Cardiac muscle cell (in vitro differentiated cells and primary cell): Measurements from ENCODE around the gene LINC00305. TPM values are rescaled to one million over a fixed set of nuclear protein-coding genes. Genes with fewer than 3 reads are reported as not detected.
A peak's percentile ranks its signal among the peaks of the same experiment; 100 is the strongest.

Source experiments
- DNase-seq, 2 donors: peaks; one replicate each; pipeline versions ENCODE4 v3.0.0 to v3.0.0-alpha.2; 2010 to 2017; ENCODE audit warnings: low read depth in 1 of 2, low spot score in 1 of 2
- H3K27ac ChIP-seq: fragments of 200-600 bp; sonication (generic); 2 replicates; pipeline ENCODE4 v1.5.1; 2016
- H3K27me3 ChIP-seq: fragments of 200-600 bp; sonication (generic); 2 replicates; pipeline ENCODE4 v1.6.0; 2016; ENCODE audit warnings: control low read depth
- H3K36me3 ChIP-seq: fragments of 200-600 bp; sonication (generic); 2 replicates; pipeline ENCODE4 v1.5.1; 2016; ENCODE audit warnings: control low read depth
- H3K4me1 ChIP-seq: fragments of 200-600 bp; sonication (generic); 2 replicates; pipeline ENCODE4 v1.8.1; 2017; ENCODE audit warnings: low read depth, mild to moderate bottlenecking, mixed run types
- H3K4me3 ChIP-seq: fragments of 200-600 bp; sonication (generic); 2 replicates; pipeline ENCODE4 v1.5.1; 2016; ENCODE audit warnings: mild to moderate bottlenecking
- H3K9me3 ChIP-seq: fragments of 200-600 bp; sonication (generic); 2 replicates; pipeline ENCODE4 v1.5.1; 2017; ENCODE audit warnings: low read depth, mild to moderate bottlenecking, control low read depth
- polyA plus RNA-seq: library from polyadenylated mRNA; unstranded; fragments of >200 nt; fragmentation: Nextera tagmentation; extraction: Ambion mirVana; gene quantifications from 2 replicates; pipeline ENCODE4 v1.2.1, GENCODE V29; 2016
- total RNA-seq: library from RNA; depleted of rRNA; stranded (reverse); fragments of >200 nt; gene quantifications from 2 replicates; pipeline ENCODE4 v1.2.3, GENCODE V29; 2016
- TF ChIP-seq, protein P1 (sequence below): IDR thresholded peaks from 2 replicates; pipeline ENCODE4 v1.5.1; 2012; ENCODE audit warnings: low read depth, mild to moderate bottlenecking, low read length

Gene LINC00305
- total and polyA plus RNA-seq, 2 experiments from 2014 or later: 2.3 TPM; not detected in 1

GRCh38 chr18:64118406-64118805 is 30.5 kb downstream of the LINC00305 start:
- H3K4me1 ChIP-seq: peaks cover 6% of the 10 kb centered on the region
- H3K27me3 ChIP-seq: no peaks in the 10 kb centered on the region
- H3K9me3 ChIP-seq: no peaks in the 10 kb centered on the region
- no peak overlapping the region for H3K4me3 ChIP-seq
- no peaks in the 10 kb centered on the region for H3K36me3 ChIP-seq
- H3K27ac ChIP-seq: no peak overlapping the region
- TF ChIP-seq, protein P1, sequence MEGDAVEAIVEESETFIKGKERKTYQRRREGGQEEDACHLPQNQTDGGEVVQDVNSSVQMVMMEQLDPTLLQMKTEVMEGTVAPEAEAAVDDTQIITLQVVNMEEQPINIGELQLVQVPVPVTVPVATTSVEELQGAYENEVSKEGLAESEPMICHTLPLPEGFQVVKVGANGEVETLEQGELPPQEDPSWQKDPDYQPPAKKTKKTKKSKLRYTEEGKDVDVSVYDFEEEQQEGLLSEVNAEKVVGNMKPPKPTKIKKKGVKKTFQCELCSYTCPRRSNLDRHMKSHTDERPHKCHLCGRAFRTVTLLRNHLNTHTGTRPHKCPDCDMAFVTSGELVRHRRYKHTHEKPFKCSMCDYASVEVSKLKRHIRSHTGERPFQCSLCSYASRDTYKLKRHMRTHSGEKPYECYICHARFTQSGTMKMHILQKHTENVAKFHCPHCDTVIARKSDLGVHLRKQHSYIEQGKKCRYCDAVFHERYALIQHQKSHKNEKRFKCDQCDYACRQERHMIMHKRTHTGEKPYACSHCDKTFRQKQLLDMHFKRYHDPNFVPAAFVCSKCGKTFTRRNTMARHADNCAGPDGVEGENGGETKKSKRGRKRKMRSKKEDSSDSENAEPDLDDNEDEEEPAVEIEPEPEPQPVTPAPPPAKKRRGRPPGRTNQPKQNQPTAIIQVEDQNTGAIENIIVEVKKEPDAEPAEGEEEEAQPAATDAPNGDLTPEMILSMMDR: no peak
- no peak for DNase-seq

DNA sequence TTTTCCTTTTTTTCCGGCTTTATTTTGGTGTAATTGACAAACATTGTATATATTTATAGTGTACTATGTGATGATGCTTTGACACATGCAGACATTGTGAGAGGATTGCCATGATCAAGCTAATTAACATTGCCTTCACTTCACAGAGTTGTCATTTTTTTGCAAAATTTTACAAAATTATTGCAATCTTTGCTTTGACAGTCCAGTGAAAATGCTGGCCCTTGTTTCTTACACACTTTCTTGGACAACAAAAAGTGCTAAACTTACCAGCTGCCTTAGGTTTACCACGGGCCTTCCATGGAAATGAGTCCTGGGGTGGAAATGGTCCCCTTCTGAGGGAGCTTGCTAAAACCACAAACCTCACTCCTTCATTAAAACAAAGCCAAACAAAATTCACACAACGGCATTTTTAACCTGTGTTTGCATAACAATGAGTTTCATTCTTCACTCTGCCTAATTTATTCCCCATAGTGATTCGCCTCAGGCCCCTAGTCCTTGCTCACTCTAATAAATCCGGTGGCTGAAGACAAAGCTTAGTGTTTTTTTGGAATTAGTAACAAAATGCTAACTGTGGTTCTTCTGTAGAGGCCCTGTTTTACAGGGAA is 32.2 kb downstream of the LINC00305 start:
- no peaks in the 10 kb centered on the region for H3K27me3 ChIP-seq
- peaks cover 6% of the 10 kb centered on the region for H3K4me1 ChIP-seq
- no peak for DNase-seq
- TF ChIP-seq, protein P1: no peak
- H3K27ac ChIP-seq: no peak overlapping the region
- H3K36me3 ChIP-seq: no peaks in the 10 kb centered on the region
- no peaks in the 10 kb centered on the region for H3K9me3 ChIP-seq
- H3K4me3 ChIP-seq: no peak overlapping the region

DNA sequence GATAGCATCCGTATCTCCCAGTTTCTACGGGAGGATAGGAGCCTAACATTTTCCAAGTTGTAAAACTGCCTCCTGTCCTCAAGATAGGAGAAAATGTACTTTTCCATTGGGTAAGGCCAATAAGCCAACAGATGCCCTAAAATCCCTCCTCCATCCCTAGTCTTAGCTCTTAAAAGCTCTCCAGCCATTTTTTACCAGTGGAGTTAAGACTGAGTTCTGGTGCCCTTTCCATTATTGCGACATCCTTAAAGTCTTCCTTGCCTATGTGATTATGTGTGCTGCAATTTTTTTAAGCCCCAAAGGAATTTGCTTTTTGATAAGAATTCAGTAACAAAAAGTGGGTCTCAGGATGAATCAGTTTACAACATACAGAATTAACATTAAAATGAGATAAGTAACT is 33.0 kb downstream of the LINC00305 start:
- TF ChIP-seq, protein P1: no peak
- Histone ChIP-seq H3K27me3 (no peaks in the 10 kb centered on the region), H3K4me1 (peaks cover 6% of the 10 kb centered on the region), H3K4me3 (no peak overlapping the region), H3K27ac (no peak overlapping the region), H3K36me3 (no peaks in the 10 kb centered on the region), H3K9me3 (no peaks in the 10 kb centered on the region)
- DNase-seq: peak in 1 of 2 donors; percentile 11

GRCh38 chr18:64111950-64112349 is 36.9 kb downstream of the LINC00305 start:
- Histone ChIP-seq H3K36me3 (no peaks in the 10 kb centered on the region), H3K27me3 (no peaks in the 10 kb centered on the region), H3K4me3 (no peak overlapping the region), H3K27ac (no peak overlapping the region), H3K9me3 (no peaks in the 10 kb centered on the region), H3K4me1 (peaks cover 3% of the 10 kb centered on the region)
- TF ChIP-seq, protein P1: no peak
- no peak for DNase-seq

GRCh38 chr18:64110692-64111480 is 38.0 kb downstream of the LINC00305 start:
- no peaks in the 10 kb centered on the region for H3K36me3 ChIP-seq
- no peak overlapping the region for H3K27ac ChIP-seq
- no peak overlapping the region for H3K4me3 ChIP-seq
- DNase-seq: peak in 1 of 2 donors; percentile 14
- no peaks in the 10 kb centered on the region for H3K9me3 ChIP-seq
- no peaks in the 10 kb centered on the region for H3K27me3 ChIP-seq
- TF ChIP-seq, protein P1: no peak
- H3K4me1 ChIP-seq: no peaks in the 10 kb centered on the region
